ENCODE data around the gene NBPF9. TPM values are rescaled to one million over a fixed set of nuclear protein-coding genes. Genes with fewer than 3 reads are reported as not detected.

The NBPF9 gene, protein sequence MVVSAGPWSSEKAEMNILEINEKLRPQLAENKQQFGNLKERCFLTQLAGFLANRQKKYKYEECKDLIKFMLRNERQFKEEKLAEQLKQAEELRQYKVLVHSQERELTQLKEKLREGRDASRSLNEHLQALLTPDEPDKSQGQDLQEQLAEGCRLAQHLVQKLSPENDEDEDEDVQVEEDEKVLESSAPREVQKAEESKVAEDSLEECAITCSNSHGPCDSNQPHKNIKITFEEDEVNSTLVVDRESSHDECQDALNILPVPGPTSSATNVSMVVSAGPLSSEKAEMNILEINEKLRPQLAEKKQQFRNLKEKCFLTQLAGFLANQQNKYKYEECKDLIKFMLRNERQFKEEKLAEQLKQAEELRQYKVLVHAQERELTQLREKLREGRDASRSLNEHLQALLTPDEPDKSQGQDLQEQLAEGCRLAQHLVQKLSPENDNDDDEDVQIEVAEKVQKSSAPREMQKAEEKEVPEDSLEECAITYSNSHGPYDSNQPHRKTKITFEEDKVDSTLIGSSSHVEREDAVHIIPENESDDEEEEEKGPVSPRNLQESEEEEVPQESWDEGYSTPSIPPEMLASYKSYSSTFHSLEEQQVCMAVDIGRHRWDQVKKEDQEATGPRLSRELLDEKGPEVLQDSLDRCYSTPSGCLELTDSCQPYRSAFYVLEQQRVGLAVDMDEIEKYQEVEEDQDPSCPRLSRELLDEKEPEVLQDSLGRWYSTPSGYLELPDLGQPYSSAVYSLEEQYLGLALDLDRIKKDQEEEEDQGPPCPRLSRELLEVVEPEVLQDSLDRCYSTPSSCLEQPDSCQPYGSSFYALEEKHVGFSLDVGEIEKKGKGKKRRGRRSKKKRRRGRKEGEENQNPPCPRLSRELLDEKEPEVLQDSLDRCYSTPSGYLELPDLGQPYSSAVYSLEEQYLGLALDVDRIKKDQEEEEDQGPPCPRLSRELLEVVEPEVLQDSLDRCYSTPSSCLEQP (N-terminal part only)
- 11.4 and 15.0 TPM in 2 replicates for total RNA-seq

GRCh38 chr1:149103109-149104081, at the start of gene NBPF9:
NBPF9 (minus strand) TSS chr1:149103551; CDS start chr1:149082139, 21,412 bp downstream.

